ENCODE data around the gene MMS19. TPM values are rescaled to one million over a fixed set of nuclear protein-coding genes. Genes with fewer than 3 reads are reported as not detected.

MMS19 gene
- total and polyA plus RNA-seq, 10 of the 15 experiments (the other 5 are each of a cell fraction or from before 2014, with no cell fraction given), result 40.2 to 112 (median 69.0) TPM

- H3K36me3 ChIP-seq (ENCODE audit: control insufficient read depth in 2 of 2, insufficient read depth in 2 of 2, low read length in 1 of 2), result peaks cover 3 to 12% of the 10 kb centered on the region in 2 experiments; a peak in 3 of 4 replicates
These were observed 14.7 kb downstream of the MMS19 start for GRCh38 chr10:97483506-97483905.

More at GRCh38 chr10:97483506-97483905, 14.7 kb downstream of the MMS19 start:
- no peak for DNase-seq (ENCODE audit: low read depth, low spot score)
- ChIA-PET CTCF (no interaction called here), SMC1A (ENCODE audit: uncharacterized antibody, unreplicated experiment) (no interaction called here), POLR2A (interaction anchor here (1.2 kb wide), 1 partner anchor 26 kb away, joined by 3 read pairs; no protein-coding TSS in a partner anchor), RAD21 (ENCODE audit: unreplicated experiment) (no interaction called here)
- Histone ChIP-seq H4K20me1 (ENCODE audit: control insufficient read depth, insufficient read depth) (no peaks in the 10 kb centered on the region), H2AFZ (ENCODE audit: control insufficient read depth, low read depth, low read length) (no peak overlapping the region), H3K4me2 (ENCODE audit: control insufficient read depth, insufficient read depth) (no peak overlapping the region), H3K27ac (ENCODE audit: control insufficient read depth, insufficient read depth) (no peak overlapping the region), H3K4me1 (ENCODE audit: control insufficient read depth, insufficient read depth, low read length) (no peaks in the 10 kb centered on the region), H3K9ac (ENCODE audit: control insufficient read depth, insufficient read depth, low read length) (no peak overlapping the region), H3K9me3 (replicated peaks; ENCODE audit: control insufficient read depth, insufficient read depth, low read length) (no peaks in the 10 kb centered on the region), H3K27me3 (replicated peaks in 1 of 2; ENCODE audit: control insufficient read depth in 2 of 2, insufficient read depth in 2 of 2, low read length in 1 of 2) (no peaks in the 10 kb centered on the region), H3K79me2 (ENCODE audit: control insufficient read depth, insufficient read depth, low read length) (peaks cover 21% of the 10 kb centered on the region), H3K4me3 (no peak overlapping the region)
- no TSS peak for BruUV-seq (replicated peaks)
- WGBS (ENCODE audit: insufficient coverage, insufficient replicate concordance, low lambda C conversion rate, missing lambda C conversion rate), result 86% methylated on average over 3 of the region's 3 CpGs
- ATAC-seq, result no peak
- intact Hi-C loops (cut with micrococcal nuclease; ENCODE audit: unreplicated experiment), result no loop called here
- in situ Hi-C loops (cut with MboI), result no loop called here
- no peak for TF ChIP-seq SIN3A (IDR thresholded peaks at IDR 0.05; ENCODE audit: low read depth, low read length)
- TF ChIP-seq ZBTB33 (IDR thresholded peaks at IDR 0.05), result no peak
- TF ChIP-seq POLR2AphosphoS2 (IDR thresholded peaks at IDR 0.05; ENCODE audit: low read depth, low read length), result no peak
- TF ChIP-seq RFX5 (IDR thresholded peaks at IDR 0.05; ENCODE audit: low read depth, low read length), result no peak
- no peak for TF ChIP-seq EGR1 (IDR thresholded peaks at IDR 0.05; ENCODE audit: borderline replicate concordance in 1 of 2, low read depth in 2 of 2, low read length in 2 of 2)
- TF ChIP-seq ZNF622 (IDR thresholded peaks at IDR 0.05), result no peak
- TF ChIP-seq ZNF687 (IDR thresholded peaks at IDR 0.05), result no peak
- no peak for FAIRE-seq
